Mesendoderm (in vitro differentiated cells): Measurements from ENCODE around the gene SHISA2.
A peak's percentile ranks its signal among the peaks of the same experiment; 100 is the strongest.
"Not testable (repeated sequence)": the region's sequence is repeated elsewhere in the genome, so short reads cannot be mapped to it uniquely, and the experiment has no call there.

Experiments used
- DNase-seq: peaks from one replicate; pipeline ENCODE4 v3.0.0; 2013
- H2AK5ac ChIP-seq: 2 replicates; pipeline ENCODE4 v1.6.1; 2013; ENCODE audit warnings: low read length, inconsistent platforms
- H2BK120ac ChIP-seq: 2 replicates; pipeline ENCODE4 v1.6.1; 2013; ENCODE audit warnings: low read depth, mild to moderate bottlenecking, low read length, moderate library complexity, mixed read lengths
- H2BK15ac ChIP-seq: replicated peaks from 2 replicates; pipeline ENCODE4 v1.6.1; 2013; ENCODE audit warnings: low read depth, mild to moderate bottlenecking, moderate library complexity
- H2BK5ac ChIP-seq: 2 replicates; pipeline ENCODE4 v1.6.1; 2013; ENCODE audit warnings: low read length, inconsistent platforms
- H3K18ac ChIP-seq: 2 replicates; pipeline ENCODE4 v1.6.1; 2013; ENCODE audit warnings: mild to moderate bottlenecking, low read length, mixed read lengths
- H3K23ac ChIP-seq: one replicate; pipeline ENCODE4 v1.6.1; 2013; ENCODE audit warnings: low read length
- H3K27ac ChIP-seq: 2 replicates; pipeline ENCODE4 v1.5.1; 2013; ENCODE audit warnings: low read depth, mild to moderate bottlenecking, inconsistent platforms, low read length, moderate library complexity
- H3K27me3 ChIP-seq: 2 replicates; pipeline ENCODE4 v1.6.1; 2013; ENCODE audit warnings: low read length, control low read depth, mild to moderate bottlenecking, inconsistent platforms; ENCODE audit not compliant: insufficient read depth, poor library complexity
- H3K36me3 ChIP-seq: 2 replicates; pipeline ENCODE4 v1.6.1; 2013; ENCODE audit warnings: low read length, inconsistent platforms; ENCODE audit not compliant: control insufficient read depth, insufficient read depth
- H3K4ac ChIP-seq: one replicate; pipeline ENCODE4 v1.6.1; 2013; ENCODE audit warnings: low read depth, mild to moderate bottlenecking, low read length, moderate library complexity
- H3K4me1 ChIP-seq: 2 replicates; pipeline ENCODE4 v1.6.1; 2013; ENCODE audit warnings: low read depth, low read length, inconsistent platforms; ENCODE audit not compliant: control insufficient read depth
- H3K4me2 ChIP-seq: 2 replicates; pipeline ENCODE4 v1.6.1; 2013; ENCODE audit warnings: low read length
- H3K4me3 ChIP-seq: 2 replicates; pipeline ENCODE4 v1.5.1; 2013; ENCODE audit warnings: mild to moderate bottlenecking, low read length
- H3K56ac ChIP-seq: one replicate; pipeline ENCODE4 v1.6.1; 2013; ENCODE audit warnings: low read length
- H3K79me1 ChIP-seq: 2 replicates; pipeline ENCODE4 v1.6.1; 2013; ENCODE audit warnings: low read length, inconsistent platforms
- H3K79me2 ChIP-seq: 2 replicates; pipeline ENCODE4 v1.6.1; 2013; ENCODE audit warnings: mild to moderate bottlenecking, low read length; ENCODE audit not compliant: control insufficient read depth, insufficient read depth
- H3K9ac ChIP-seq: 2 replicates; pipeline ENCODE4 v1.6.1; 2013; ENCODE audit warnings: low read length, inconsistent platforms
- H4K5ac ChIP-seq: one replicate; pipeline ENCODE4 v1.6.1; 2013; ENCODE audit warnings: low read length
- H4K8ac ChIP-seq: one replicate; pipeline ENCODE4 v1.6.1; 2013; ENCODE audit warnings: low read depth, mild to moderate bottlenecking, control low read depth, low read length, moderate library complexity
- whole genome bisulfite sequencing: extraction: QIAGEN DNeasy Blood & Tissue Kit; methylation state at CpG from one replicate; pipeline ENCODE4 v1.1.7; 2013; ENCODE audit warnings: low lambda C conversion rate, missing lambda C conversion rate; ENCODE audit not compliant: insufficient coverage; ENCODE audit errors: extremely low coverage; 5-methylcytosine and 5-hydroxymethylcytosine counted together

SHISA2 gene

DNA sequence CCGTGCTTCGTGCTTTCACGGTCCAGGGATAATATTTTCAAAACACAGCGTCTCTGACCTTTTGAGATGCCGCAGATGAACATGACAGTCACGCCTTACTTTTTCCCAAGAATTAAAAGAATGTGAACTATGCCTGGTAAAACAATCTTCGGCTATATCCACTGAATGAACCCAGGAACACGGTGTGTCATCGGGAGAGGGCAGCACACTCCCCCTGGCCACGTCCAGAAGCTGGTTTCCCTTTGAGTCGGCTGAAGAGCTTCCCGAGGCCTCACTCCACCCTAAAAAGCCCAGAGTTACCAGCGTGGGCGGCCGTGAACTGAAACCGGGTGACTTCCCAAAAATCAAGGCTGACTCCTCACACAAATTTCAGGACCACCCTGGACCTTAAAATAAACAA lies 22.9 kb upstream of the SHISA2 start:
- Histone ChIP-seq H3K18ac (no peak overlapping the region), H3K9ac (no peak overlapping the region), H3K4ac (no peak overlapping the region), H2BK5ac (no peak overlapping the region), H3K23ac (no peak overlapping the region), H3K4me3 (no peak overlapping the region), H3K79me1 (no peaks in the 10 kb centered on the region), H3K79me2 (no peaks in the 10 kb centered on the region), H3K4me2 (no peak overlapping the region), H2BK15ac (no peak overlapping the region), H4K5ac (no peak overlapping the region), H3K27me3 (no peaks in the 10 kb centered on the region), H3K36me3 (no peaks in the 10 kb centered on the region), H3K27ac (no peak overlapping the region), H2AK5ac (no peak overlapping the region), H3K56ac (no peak overlapping the region), H2BK120ac (no peak overlapping the region), H4K8ac (no peak overlapping the region), H3K4me1 (no peaks in the 10 kb centered on the region)
- DNase-seq = peak; percentile 20
- no CpG with 5 or more reads among the region's 16 CpGs for WGBS

DNA sequence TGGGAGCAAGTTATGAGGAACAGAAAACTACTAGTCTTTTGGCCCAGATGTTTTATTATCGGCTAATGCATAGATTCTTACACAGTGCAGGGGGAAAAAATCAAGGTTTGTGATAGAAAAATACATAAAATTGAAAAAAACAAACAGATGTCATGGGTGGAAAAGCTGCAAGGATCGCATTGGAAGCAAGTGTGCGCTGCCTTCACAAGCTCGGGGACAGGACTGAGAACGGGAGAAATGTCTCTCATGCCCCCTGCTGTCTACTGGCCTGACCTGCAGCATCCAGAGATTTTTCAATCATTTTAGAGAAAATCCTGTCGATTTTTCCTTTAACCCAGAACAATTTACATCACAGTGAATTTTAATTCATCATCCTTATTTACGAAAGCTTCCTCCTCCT lies 20.5 kb upstream of the SHISA2 start:
- H3K56ac ChIP-seq, H3K18ac ChIP-seq, H3K79me2 ChIP-seq, H3K4me3 ChIP-seq, H2AK5ac ChIP-seq, H3K79me1 ChIP-seq, H3K27ac ChIP-seq, H2BK15ac ChIP-seq, H3K23ac ChIP-seq, H3K4me1 ChIP-seq, H2BK5ac ChIP-seq, H3K36me3 ChIP-seq, H3K9ac ChIP-seq, DNase-seq, H3K4me2 ChIP-seq, H3K4ac ChIP-seq, H2BK120ac ChIP-seq, H4K5ac ChIP-seq, H4K8ac ChIP-seq, H3K27me3 ChIP-seq: not testable (repeated sequence)
- no CpG with 5 or more reads among the region's 7 CpGs for WGBS

DNA sequence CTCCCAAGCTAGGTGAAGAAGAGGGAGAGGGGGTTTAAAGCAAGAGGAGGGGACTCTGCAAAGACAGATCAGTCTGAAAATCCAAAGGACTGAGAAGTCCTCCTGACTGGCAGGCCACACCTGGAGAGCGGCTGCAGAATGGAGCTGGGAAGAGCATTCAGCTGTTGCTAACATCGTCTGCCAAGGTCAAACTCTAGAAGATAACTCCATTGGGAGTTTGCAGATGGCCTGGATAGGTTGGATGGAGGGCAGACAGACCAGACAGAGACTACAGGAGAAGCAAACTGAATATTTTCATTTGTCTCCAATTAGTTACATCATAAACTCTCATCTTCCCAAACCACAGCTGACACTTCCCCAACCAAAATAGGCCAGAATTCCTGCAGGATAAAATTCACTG lies 19.9 kb upstream of the SHISA2 start:
- Histone ChIP-seq H3K27me3 (no peaks in the 10 kb centered on the region), H2BK15ac (no peak overlapping the region)
- no CpG with 5 or more reads among the region's 2 CpGs for WGBS

DNA sequence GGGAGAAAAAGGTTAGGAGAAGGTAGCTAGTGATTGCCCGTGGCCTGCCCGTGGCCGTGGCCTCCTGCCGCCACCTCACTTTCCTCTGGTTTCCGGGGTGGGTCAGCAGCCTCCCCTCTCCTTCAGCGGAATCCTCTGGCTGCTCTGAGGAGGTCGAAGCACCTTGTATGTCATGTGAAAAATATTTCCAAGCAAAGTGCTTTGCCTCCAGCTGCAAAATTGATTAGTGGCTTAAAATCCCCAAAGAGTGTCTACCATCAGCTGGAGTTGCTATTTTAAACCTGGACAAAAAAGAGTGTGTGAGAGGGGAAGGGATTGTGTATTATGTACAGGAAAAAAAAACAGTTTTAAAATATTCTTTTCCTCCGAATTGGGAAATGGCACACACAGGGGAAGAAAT lies 17.8 kb upstream of the SHISA2 start:
- no CpG with 5 or more reads among the region's 8 CpGs for WGBS
- not testable (repeated sequence) for H3K23ac ChIP-seq, H3K27me3 ChIP-seq

More for the DNA sequence above, 19.9 kb upstream of the SHISA2 start:
- H3K56ac ChIP-seq = no peak overlapping the region
- H3K27ac ChIP-seq = no peak overlapping the region
- no peaks in the 10 kb centered on the region for H3K4me1 ChIP-seq
- H3K36me3 ChIP-seq = no peaks in the 10 kb centered on the region
- H3K79me2 ChIP-seq = no peaks in the 10 kb centered on the region
- no peak overlapping the region for H2AK5ac ChIP-seq
- no peaks in the 10 kb centered on the region for H3K79me1 ChIP-seq
- H3K23ac ChIP-seq = no peak overlapping the region
- H3K18ac ChIP-seq = no peak overlapping the region
- no peak overlapping the region for H4K8ac ChIP-seq
- no peak overlapping the region for H4K5ac ChIP-seq
- H2BK5ac ChIP-seq = no peak overlapping the region
- no peak overlapping the region for H3K9ac ChIP-seq
- no peak overlapping the region for H3K4ac ChIP-seq
- no peak overlapping the region for H3K4me2 ChIP-seq
- H3K4me3 ChIP-seq = no peak overlapping the region
- no peak for DNase-seq
- no peak overlapping the region for H2BK120ac ChIP-seq

DNA sequence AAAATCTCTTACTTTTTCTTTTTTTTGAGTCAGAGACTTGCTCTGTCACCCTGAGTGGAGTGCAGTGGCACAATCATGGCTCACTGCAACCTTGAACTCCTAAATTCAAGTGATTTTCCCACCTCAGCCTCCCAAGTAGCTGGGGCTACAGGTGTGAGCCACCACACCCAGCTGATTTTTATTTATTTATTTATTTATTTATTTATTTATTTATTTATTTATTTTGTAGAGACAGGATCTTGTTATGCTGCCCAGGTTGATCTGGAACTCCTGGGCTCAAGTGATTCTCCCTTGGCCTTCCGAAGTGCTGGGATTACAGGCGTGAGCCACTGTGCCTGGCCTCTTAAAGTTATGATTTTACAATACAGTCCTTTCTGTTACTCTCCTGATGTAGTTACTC lies 16.6 kb upstream of the SHISA2 start:
- not testable (repeated sequence) for H4K5ac ChIP-seq, H3K9ac ChIP-seq, H3K23ac ChIP-seq, H3K4me2 ChIP-seq, H2BK120ac ChIP-seq, H3K4me3 ChIP-seq, H3K27ac ChIP-seq, H2AK5ac ChIP-seq, H2BK15ac ChIP-seq, H3K56ac ChIP-seq, H4K8ac ChIP-seq, H3K27me3 ChIP-seq, H3K79me2 ChIP-seq, H3K4me1 ChIP-seq, H3K36me3 ChIP-seq, H3K18ac ChIP-seq, H3K79me1 ChIP-seq, H3K4ac ChIP-seq, H2BK5ac ChIP-seq, DNase-seq
- no CpG with 5 or more reads among the region's 2 CpGs for WGBS

More for the DNA sequence above, 17.8 kb upstream of the SHISA2 start:
- H3K18ac ChIP-seq, H3K79me2 ChIP-seq, H2BK5ac ChIP-seq, H4K5ac ChIP-seq, H3K56ac ChIP-seq, H3K79me1 ChIP-seq, H3K4ac ChIP-seq, H3K4me1 ChIP-seq, H2AK5ac ChIP-seq, H2BK15ac ChIP-seq, H2BK120ac ChIP-seq, H3K4me3 ChIP-seq, H4K8ac ChIP-seq, H3K36me3 ChIP-seq, H3K4me2 ChIP-seq, H3K27ac ChIP-seq, DNase-seq, H3K9ac ChIP-seq: not testable (repeated sequence)

DNA sequence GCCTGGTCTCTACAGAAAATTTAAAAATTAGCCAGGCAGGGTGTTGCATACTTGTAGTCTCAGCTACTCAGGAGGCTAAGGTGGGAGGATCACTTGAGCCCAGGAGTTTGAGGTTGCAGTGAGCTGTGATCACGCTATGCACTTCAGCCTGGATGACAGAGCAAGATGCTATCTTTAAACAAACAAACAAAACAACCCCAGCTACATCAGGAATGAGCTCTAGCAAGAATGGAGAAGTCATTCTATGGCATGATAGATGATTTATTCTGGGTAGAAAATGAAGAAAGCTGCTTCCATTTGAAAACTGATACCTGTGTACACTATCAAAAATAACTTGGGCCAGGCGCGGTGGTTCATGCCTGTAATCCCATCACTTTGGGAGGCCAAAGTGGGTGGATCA lies 15.8 kb upstream of the SHISA2 start:
- Histone ChIP-seq H3K56ac (no peak overlapping the region), H3K9ac (no peak overlapping the region)

More for the DNA sequence above, 15.8 kb upstream of the SHISA2 start:
- Histone ChIP-seq H3K23ac (no peak overlapping the region), H3K79me2 (no peaks in the 10 kb centered on the region), H3K4me2 (no peak overlapping the region), H2BK120ac (no peak overlapping the region), H3K36me3 (no peaks in the 10 kb centered on the region), H4K8ac (no peak overlapping the region), H2BK15ac (no peak overlapping the region), H3K4me1 (no peaks in the 10 kb centered on the region), H2AK5ac (no peak overlapping the region), H3K18ac (no peak overlapping the region), H3K4ac (no peak overlapping the region), H2BK5ac (no peak overlapping the region), H3K4me3 (no peak overlapping the region), H3K27ac (no peak overlapping the region), H3K27me3 (no peaks in the 10 kb centered on the region), H4K5ac (no peak overlapping the region), H3K79me1 (no peaks in the 10 kb centered on the region)
- DNase-seq = no peak
- no CpG with 5 or more reads among the region's 3 CpGs for WGBS
